HL-60/S4 treated with retinoic acid at 250 ng/mL for 4 days and 3 days (cell line): ENCODE results near the gene MPND.

Experiments
- in situ Hi-C: fragments of 300-500 bp; cut with MboI; formaldehyde crosslinking; loops from 2 replicates; pipeline ENCODE4 v1.7.0; 2022; ENCODE audit warnings: low sequenced_read_pairs

MPND gene

GRCh38 chr19:4365791-4366665, 22.7 kb downstream of the MPND start:
- in situ Hi-C loops = no loop called here

- in situ Hi-C loops = no loop called here
Measured at GRCh38 chr19:4366666-4367335, 23.4 kb downstream of the MPND start.

GRCh38 chr19:4367336-4367723, 24.0 kb downstream of the MPND start:
- in situ Hi-C loops = no loop called here

GRCh38 chr19:4367781-4368127, 24.4 kb downstream of the MPND start:
- in situ Hi-C loops = no loop called here

- in situ Hi-C loops = no loop called here
Measured at GRCh38 chr19:4368128-4368820, 24.9 kb downstream of the MPND start.

- in situ Hi-C loops = no loop called here
Measured at GRCh38 chr19:4369109-4369887, 25.9 kb downstream of the MPND start.

GRCh38 chr19:4369888-4370260, 26.5 kb downstream of the MPND start:
- in situ Hi-C loops = no loop called here

GRCh38 chr19:4370418-4371041, 27.2 kb downstream of the MPND start:
- in situ Hi-C loops = no loop called here

- in situ Hi-C loops = no loop called here
Measured at GRCh38 chr19:4371247-4372164, 28.1 kb downstream of the MPND start.

- in situ Hi-C loops = no loop called here
Measured at GRCh38 chr19:4372165-4373012, 29.0 kb downstream of the MPND start.

GRCh38 chr19:4373013-4373367, 29.6 kb downstream of the MPND start:
- in situ Hi-C loops = no loop called here

- in situ Hi-C loops = no loop called here
Measured at GRCh38 chr19:4373601-4374497, 30.5 kb downstream of the MPND start.

- in situ Hi-C loops = no loop called here
Measured at GRCh38 chr19:4374498-4375163, 31.3 kb downstream of the MPND start.

- in situ Hi-C loops = no loop called here
Measured at GRCh38 chr19:4375164-4376027, 32.0 kb downstream of the MPND start.

- in situ Hi-C loops = no loop called here
Measured at GRCh38 chr19:4376028-4376670, 32.8 kb downstream of the MPND start.

- in situ Hi-C loops = no loop called here
Measured at GRCh38 chr19:4376671-4376990, 33.3 kb downstream of the MPND start.
